DOHH2 (cell line): ENCODE measurements around the gene PPP1R13B.

Experiments
- H3F3A ChIP-seq: fragments of 200-600 bp; sonication (generic), shearing (Covaris generic); 2 replicates; pipeline ENCODE4 v1.6.0; 2016; ENCODE audit warnings: antibody characterized with exemption, mild to moderate bottlenecking; ENCODE audit not compliant: control insufficient read depth, insufficient read depth
- H3K27ac ChIP-seq: fragments of 200-600 bp; sonication (generic); 2 replicates; pipeline ENCODE4 v1.5.1; 2014; ENCODE audit warnings: low read depth, mild to moderate bottlenecking, low read length, moderate library complexity
- H3K27me3 ChIP-seq: fragments of 200-600 bp; sonication (generic); 2 replicates; pipeline ENCODE4 v1.6.1; 2014; ENCODE audit warnings: mild to moderate bottlenecking, low read length, mixed read lengths; ENCODE audit not compliant: control insufficient read depth
- H3K36me3 ChIP-seq: fragments of 200-600 bp; sonication (generic); 2 replicates; pipeline ENCODE4 v1.6.1; 2014; ENCODE audit warnings: mild to moderate bottlenecking, low read length, moderate library complexity, mixed read lengths; ENCODE audit not compliant: control insufficient read depth
- H3K4me1 ChIP-seq: fragments of 200-600 bp; sonication (generic); 2 replicates; pipeline ENCODE4 v1.6.1; 2014; ENCODE audit warnings: mild to moderate bottlenecking, low read length, mixed read lengths; ENCODE audit not compliant: control insufficient read depth
- H3K4me2 ChIP-seq: fragments of 200-600 bp; sonication (generic); 2 replicates; pipeline ENCODE4 v1.6.0; 2014; ENCODE audit warnings: mild to moderate bottlenecking, low read length, moderate library complexity
- H3K4me3 ChIP-seq: fragments of 200-600 bp; sonication (generic); 2 replicates; pipeline ENCODE4 v1.5.1; 2014; ENCODE audit warnings: mild to moderate bottlenecking, low read length, mixed read lengths
- H3K79me2 ChIP-seq: fragments of 200-600 bp; sonication (generic); 2 replicates; pipeline ENCODE4 v1.6.1; 2014; ENCODE audit warnings: mild to moderate bottlenecking, low read length, mixed read lengths; ENCODE audit not compliant: control insufficient read depth
- H3K9me2 ChIP-seq: fragments of 200-600 bp; sonication (generic); replicated peaks from 2 replicates; pipeline ENCODE4 v1.6.1; 2014; ENCODE audit warnings: mild to moderate bottlenecking, low read length, mixed read lengths; ENCODE audit not compliant: control insufficient read depth
- H3K9me3 ChIP-seq: fragments of 200-600 bp; sonication (generic); 2 replicates; pipeline ENCODE4 v1.6.1; 2014; ENCODE audit warnings: antibody characterized with exemption, low read length, mixed read lengths; ENCODE audit not compliant: control insufficient read depth, insufficient read depth
- H4K20me1 ChIP-seq: fragments of 200-600 bp; sonication (generic); 2 replicates; pipeline ENCODE4 v1.6.0; 2014; ENCODE audit warnings: low read depth, mild to moderate bottlenecking, antibody characterized with exemption, low read length, moderate library complexity; ENCODE audit not compliant: control insufficient read depth, insufficient read depth
- CTCF ChIP-seq: fragments of 200-600 bp; sonication (generic); IDR thresholded peaks from one replicate; pipeline ENCODE4 v1.5.1; 2014; ENCODE audit warnings: antibody characterized with exemption, mild to moderate bottlenecking, low read depth, low read length; ENCODE audit not compliant: poor library complexity, severe bottlenecking
- EZH2phosphoT487 ChIP-seq: fragments of 200-600 bp; sonication (generic); IDR thresholded peaks from 2 replicates; pipeline ENCODE4 v1.6.1; 2017; ENCODE audit warnings: borderline replicate concordance, mild to moderate bottlenecking, antibody characterized with exemption, low read length, moderate library complexity, mixed read lengths

PPP1R13B gene

GRCh38 chr14:103684871-103685270, 162.5 kb downstream of the PPP1R13B start:
- TF ChIP-seq EZH2phosphoT487 (no peak), CTCF (no peak)
- Histone ChIP-seq H3K36me3 (peaks cover 67% of the 10 kb centered on the region), H3K27ac (no peak overlapping the region), H3K4me1 (peaks cover 19% of the 10 kb centered on the region), H4K20me1 (no peaks in the 10 kb centered on the region), H3K9me3 (no peaks in the 10 kb centered on the region), H3F3A (peaks cover 19% of the 10 kb centered on the region), H3K9me2 (no peaks in the 10 kb centered on the region), H3K4me3 (no peak overlapping the region), H3K4me2 (no peak overlapping the region), H3K79me2 (peaks cover 19% of the 10 kb centered on the region), H3K27me3 (no peaks in the 10 kb centered on the region)

DNA sequence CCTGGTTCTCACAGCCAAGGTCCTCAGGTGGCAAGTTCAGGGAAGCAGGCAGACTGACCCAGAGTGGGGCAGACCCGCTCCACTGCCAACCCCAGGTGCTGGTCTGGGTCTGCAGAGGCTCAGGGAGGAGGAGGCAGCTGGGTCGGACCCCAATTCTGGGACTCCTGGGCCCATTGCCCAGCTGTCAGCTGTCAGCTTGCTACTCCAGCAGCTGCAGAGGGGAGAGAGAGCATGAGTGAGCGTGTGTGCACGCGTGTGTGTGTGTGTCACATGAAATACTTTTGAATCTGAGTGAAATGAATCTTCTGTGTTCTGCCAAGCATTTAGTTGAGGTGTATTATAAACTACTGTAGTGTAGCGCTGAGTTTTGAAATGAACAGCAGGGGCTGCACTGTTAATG, 162.9 kb downstream of the PPP1R13B start:
- H3K36me3 ChIP-seq: peaks cover 71% of the 10 kb centered on the region
- H3K9me3 ChIP-seq: no peaks in the 10 kb centered on the region
- TF ChIP-seq EZH2phosphoT487 (no peak), CTCF (no peak)
- no peaks in the 10 kb centered on the region for H3K27me3 ChIP-seq
- no peak overlapping the region for H3K4me3 ChIP-seq
- no peak overlapping the region for H3K4me2 ChIP-seq
- H3K9me2 ChIP-seq: no peaks in the 10 kb centered on the region
- no peaks in the 10 kb centered on the region for H4K20me1 ChIP-seq
- peaks cover 19% of the 10 kb centered on the region for H3F3A ChIP-seq
- no peak overlapping the region for H3K27ac ChIP-seq
- peaks cover 19% of the 10 kb centered on the region for H3K4me1 ChIP-seq
- H3K79me2 ChIP-seq: peaks cover 18% of the 10 kb centered on the region
